HG03378 (cell line): Measurements from ENCODE around the gene SCAPER.
"Not testable (repeated sequence)": the region's sequence is repeated elsewhere in the genome, so short reads cannot be mapped to it uniquely, and the experiment has no call there.

Source experiments
- ATAC-seq: cut with Tn5 transposase; IDR thresholded peaks from one replicate; pipeline ENCODE4 v1.9.1; 2021; ENCODE audit warnings: mild to moderate bottlenecking, moderate library complexity; ENCODE audit not compliant: unreplicated experiment

The SCAPER gene

GRCh38 chr15:76582550-76582949 lies 322.6 kb downstream of the SCAPER start:
- ATAC-seq: no peak

GRCh38 chr15:76577879-76578512 lies 327.1 kb downstream of the SCAPER start:
- ATAC-seq: no peak

GRCh38 chr15:76576523-76577279 lies 328.4 kb downstream of the SCAPER start:
- ATAC-seq: no peak

- peak; percentile 16 for ATAC-seq
Observed at GRCh38 chr15:76575679-76576078, 329.5 kb downstream of the SCAPER start.

GRCh38 chr15:76575274-76575673 lies 329.9 kb downstream of the SCAPER start:
- ATAC-seq: peak; percentile 85

- ATAC-seq: no peak
Observed at GRCh38 chr15:76572983-76573314, 332.2 kb downstream of the SCAPER start.

GRCh38 chr15:76566276-76566675 lies 338.9 kb downstream of the SCAPER start:
- ATAC-seq: no peak

GRCh38 chr15:76565366-76565765 lies 339.8 kb downstream of the SCAPER start:
- no peak for ATAC-seq

- no peak for ATAC-seq
Observed at GRCh38 chr15:76555247-76555646, 349.9 kb downstream of the SCAPER start.

- no peak for ATAC-seq
Observed at GRCh38 chr15:76553564-76553963, 351.6 kb downstream of the SCAPER start.

- no peak for ATAC-seq
Observed at GRCh38 chr15:76553102-76553501, 352.0 kb downstream of the SCAPER start.

GRCh38 chr15:76546805-76547204 lies 358.3 kb downstream of the SCAPER start:
- ATAC-seq: no peak

GRCh38 chr15:76533995-76534394 lies 371.1 kb downstream of the SCAPER start:
- ATAC-seq: no peak

GRCh38 chr15:76533060-76533820 lies 371.9 kb downstream of the SCAPER start:
- no peak for ATAC-seq

- ATAC-seq: no peak
Observed at GRCh38 chr15:76529911-76530310, 375.2 kb downstream of the SCAPER start.

- ATAC-seq: no peak
Observed at GRCh38 chr15:76526111-76526510, 379.0 kb downstream of the SCAPER start.

- no peak for ATAC-seq
Observed at GRCh38 chr15:76517910-76518309, 387.2 kb downstream of the SCAPER start.

- ATAC-seq: no peak
Observed at GRCh38 chr15:76514282-76514681, 390.9 kb downstream of the SCAPER start.

GRCh38 chr15:76512971-76513370 lies 392.2 kb downstream of the SCAPER start:
- no peak for ATAC-seq

GRCh38 chr15:76510663-76511062 lies 394.5 kb downstream of the SCAPER start:
- ATAC-seq: not testable (repeated sequence)

GRCh38 chr15:76503804-76504203 lies 401.3 kb downstream of the SCAPER start:
- ATAC-seq: no peak

GRCh38 chr15:76503121-76503520 lies 402.0 kb downstream of the SCAPER start:
- no peak for ATAC-seq
